HepG2 (cell line): ENCODE data around the gene PLA2G4A. TPM values are rescaled to one million over a fixed set of nuclear protein-coding genes. Genes with fewer than 3 reads are reported as not detected.

Source experiments
- ATAC-seq: fragments of 200-7000 bp; cut with Tn5 transposase; 3 replicates; pipeline ENCODE4 v1.9.1; 2020; ENCODE audit warnings: mild to moderate bottlenecking, moderate library complexity
- BruUV-seq: library from RNA; stranded (reverse); fragments of 400-500 nt; replicated peaks from 2 replicates; lab custom pipeline; 2021; lab: Mats Ljungman, UMichigan
- CTCF ChIA-PET: fragments of 300-600 bp; formaldehyde crosslinking; extraction: SDS; loops from one replicate; lab custom pipeline; 2021; ENCODE audit warnings: low total read pairs, inconsistent platforms, low intra/inter-chr PET ratio; lab: Yijun Ruan, JAX
- POLR2A ChIA-PET: fragments of 350-600 bp; sonication (Branson Sonifier 250); formaldehyde crosslinking; loops from one replicate; lab custom pipeline; 2020; ENCODE audit warnings: antibody characterized with exemption, inconsistent platforms; lab: Yijun Ruan, JAX
- DNase-seq: peaks from one replicate; pipeline ENCODE4 v3.0.0-alpha.2; 2015; ENCODE audit warnings: low spot score
- FAIRE-seq: peaks from 3 replicates; lab custom pipeline; 2011; peaks lifted over from hg19 to GRCh38; lab: Jason Lieb, UNC
- H2AFZ ChIP-seq: one replicate; pipeline ENCODE4 v1.6.1; 2011; ENCODE audit warnings: low read length, inconsistent platforms
- H3K27ac ChIP-seq: fragments of 300-600 bp; 3 replicates; pipeline ENCODE4 v1.8.0; 2011; ENCODE audit warnings: mixed run types, mild to moderate bottlenecking, mixed read lengths, low read length, inconsistent platforms; ENCODE audit not compliant: insufficient read depth; ENCODE audit errors: extremely low read length
- H3K27me3 ChIP-seq, 2 experiments: fragments of 200-600 bp in 1 of 2; 2 replicates in 1 of 2; 3 replicates in 1 of 2; pipeline versions ENCODE4 v1.6.0 to v1.8.0; 2011; ENCODE audit warnings: low read length in 2 of 2, mild to moderate bottlenecking in 2 of 2, moderate library complexity in 2 of 2, inconsistent platforms in 1 of 2; ENCODE audit not compliant: insufficient read depth in 2 of 2, control insufficient read depth in 1 of 2
- H3K36me3 ChIP-seq, 2 experiments: fragments of 200-600 bp in 1 of 2; replicated peaks in 1 of 2; 2 replicates in 1 of 2; 3 replicates in 1 of 2; pipeline versions ENCODE4 v1.5.1 to v1.8.0; 2011; ENCODE audit warnings: low read length in 2 of 2, inconsistent platforms in 1 of 2; ENCODE audit not compliant: insufficient read depth in 2 of 2, control insufficient read depth in 1 of 2
- H3K4me1 ChIP-seq: 2 replicates; pipeline ENCODE4 v1.5.1; 2012; ENCODE audit warnings: low read length, inconsistent platforms; ENCODE audit not compliant: insufficient read depth
- H3K4me2 ChIP-seq: 2 replicates; pipeline ENCODE4 v1.6.0; 2011; ENCODE audit warnings: low read depth, low read length, inconsistent platforms
- H3K4me3 ChIP-seq, 3 experiments: fragments of 200-600 bp in 1 of 3; sonication (generic), shearing (Covaris generic) in 1 of 3; replicated peaks in 1 of 3; 2 replicates each; pipeline ENCODE4 v1.5.1; 2011 to 2016; ENCODE audit warnings: low read length in 3 of 3, inconsistent platforms in 2 of 3, low read depth in 2 of 3, mild to moderate bottlenecking in 2 of 3, control low read depth in 1 of 3, mixed read lengths in 1 of 3; ENCODE audit not compliant: insufficient read depth in 1 of 3
- H3K79me2 ChIP-seq: one replicate; pipeline ENCODE4 v1.6.1; 2011; ENCODE audit warnings: low read length, inconsistent platforms; ENCODE audit not compliant: insufficient read depth
- H3K9ac ChIP-seq: 2 replicates; pipeline ENCODE4 v1.6.0; 2011; ENCODE audit warnings: mild to moderate bottlenecking, low read depth, low read length, inconsistent platforms; ENCODE audit not compliant: insufficient read depth
- H3K9me3 ChIP-seq: 2 replicates; pipeline ENCODE4 v1.5.1; 2012; ENCODE audit warnings: mild to moderate bottlenecking, low read length
- H4K20me1 ChIP-seq: 2 replicates; pipeline ENCODE4 v1.6.0; 2011; ENCODE audit warnings: inconsistent platforms, mild to moderate bottlenecking, low read length, moderate library complexity; ENCODE audit not compliant: insufficient read depth
- AGO2 ChIP-seq: fragments of 200-400 bp; formaldehyde crosslinking; optimal IDR thresholded peaks from 2 replicates; pipeline ENCODE3; 2017; ENCODE audit warnings: mild to moderate bottlenecking, low read depth, low read length, moderate library complexity
- AHR ChIP-seq: IDR thresholded peaks from 2 replicates; pipeline ENCODE4 v1.6.1; 2018; ENCODE audit warnings: missing genetic modification reagents, missing compliant biosample characterization
- HNRNPH1 ChIP-seq: fragments of 200-400 bp; formaldehyde crosslinking; optimal IDR thresholded peaks from 2 replicates; pipeline ENCODE3; 2017; ENCODE audit warnings: mild to moderate bottlenecking, low read depth, low read length
- NFIB ChIP-seq: sonication (generic); formaldehyde crosslinking; IDR thresholded peaks from 2 replicates; pipeline ENCODE4 v1.9.0; 2021; ENCODE audit warnings: missing genetic modification reagents, mild to moderate bottlenecking, borderline replicate concordance
- NFKB2 ChIP-seq: sonication (generic); formaldehyde crosslinking; IDR thresholded peaks from 2 replicates; pipeline ENCODE4 v1.4.0; 2020; ENCODE audit warnings: missing genetic modification reagents, borderline replicate concordance
- RAD51 ChIP-seq: fragments of 450-650 bp; IDR thresholded peaks from 2 replicates; pipeline ENCODE4 v1.6.1; 2016; ENCODE audit warnings: borderline replicate concordance
- ZNF737 ChIP-seq: sonication (generic); formaldehyde crosslinking; IDR thresholded peaks from 2 replicates; pipeline ENCODE4 v1.5.0; 2020; ENCODE audit warnings: missing genetic modification reagents, mild to moderate bottlenecking, borderline replicate concordance
- ZNF766 ChIP-seq: sonication (generic); formaldehyde crosslinking; IDR thresholded peaks from 2 replicates; pipeline ENCODE4 v1.5.0; 2020; ENCODE audit warnings: missing genetic modification reagents, borderline replicate concordance
- ZSCAN22 ChIP-seq: sonication (generic); formaldehyde crosslinking; IDR thresholded peaks from 2 replicates; pipeline ENCODE4 v1.4.0; 2020; ENCODE audit warnings: mild to moderate bottlenecking, missing genetic modification reagents
- WGBS: methylation state at CpG from one replicate; pipeline ENCODE4 v1.1.6; 2017; ENCODE audit warnings: low lambda C conversion rate; 5-methylcytosine and 5-hydroxymethylcytosine counted together
- in situ Hi-C: cut with HindIII; loops from 2 replicates; pipeline ENCODE4 v1.10.0; 2017; ENCODE audit warnings: low pct_unique_long_range_greater_than_20kb; ENCODE audit not compliant: extremely low pct_ligation_motif_present
- intact Hi-C: fragments of 100-400 bp; cut with micrococcal nuclease; formaldehyde crosslinking; loops from one replicate; pipeline ENCODE4 v1.10.0; 2022; ENCODE audit not compliant: unreplicated experiment
- polyA plus RNA-seq, 8 experiments: library from polyadenylated mRNA; depleted of rRNA in 3 of 8; stranded (reverse) in 7 of 8; unstranded in 1 of 8; fragments of >200 nt; fragmentation: Illumina TruSeq in 4 of 8; extraction: Trizol in 4 of 8; gene quantifications; 2 replicates each; pipeline versions ENCODE4 v1.2.1 to v1.2.3, GENCODE V29; 2011 to 2016; ENCODE audit warnings: low read depth in 4 of 8, missing spikeins in 1 of 8, mixed read lengths in 1 of 8; ENCODE audit not compliant: insufficient read depth in 1 of 8
- total RNA-seq, 5 experiments: library from RNA; depleted of rRNA; stranded (reverse); fragments of >200 nt; fragmentation: Illumina TruSeq; extraction: Trizol; gene quantifications; 2 replicates each; pipeline ENCODE4 v1.2.3, GENCODE V29; 2016; ENCODE audit warnings: low read depth in 1 of 5
- TF ChIP-seq, protein P1 (sequence below): sonication (generic); formaldehyde crosslinking; IDR thresholded peaks from 2 replicates; pipeline ENCODE4 v1.4.0; 2020; ENCODE audit warnings: missing genetic modification reagents
- TF ChIP-seq, protein P2 (sequence below): sonication (generic); formaldehyde crosslinking; IDR thresholded peaks from 2 replicates; pipeline ENCODE4 v1.5.0; 2020; ENCODE audit warnings: mild to moderate bottlenecking, missing genetic modification reagents
- TF ChIP-seq, protein P3 (sequence below): fragments of 450-650 bp; IDR thresholded peaks from 2 replicates; pipeline ENCODE4 v1.6.1; 2016
- TF ChIP-seq, protein P4 (sequence below): sonication (generic); formaldehyde crosslinking; IDR thresholded peaks from 2 replicates; pipeline ENCODE4 v1.5.0; 2020; ENCODE audit warnings: mild to moderate bottlenecking, missing genetic modification reagents, borderline replicate concordance

The PLA2G4A gene
- total and polyA plus RNA-seq, 2 of the 13 experiments (the other 11 are each of a cell fraction or from before 2014, with no cell fraction given) = not detected

DNA sequence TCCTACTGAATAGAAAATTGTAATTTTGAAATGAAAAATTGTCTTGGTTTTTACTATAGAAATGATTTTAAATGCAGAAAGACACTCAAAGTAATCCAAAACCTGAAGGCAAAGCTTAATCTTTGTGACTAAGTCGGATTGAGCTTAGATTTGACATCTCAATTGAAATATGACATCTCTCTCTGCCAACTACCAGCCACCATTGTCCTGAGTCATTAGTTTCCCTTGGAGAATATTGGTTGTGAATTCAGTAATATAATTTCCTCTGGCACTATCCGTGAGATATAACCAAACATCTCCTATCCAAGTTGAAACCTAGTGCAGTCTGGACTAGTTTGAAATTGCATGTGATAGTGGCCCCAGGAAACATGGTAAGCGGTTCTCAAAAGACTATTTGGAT is 37.1 kb downstream of the PLA2G4A start:
- ATAC-seq (no peak), FAIRE-seq (no peak), DNase-seq (no peak)
- Histone ChIP-seq H3K36me3 (no peaks in the 10 kb centered on the region), H3K9ac (no peak overlapping the region), H4K20me1 (no peaks in the 10 kb centered on the region), H3K27ac (no peak overlapping the region), H3K4me3 (no peak overlapping the region), H2AFZ (no peak overlapping the region), H3K79me2 (no peaks in the 10 kb centered on the region), H3K4me1 (no peaks in the 10 kb centered on the region), H3K4me2 (no peak overlapping the region), H3K27me3 (no peaks in the 10 kb centered on the region), H3K9me3 (no peaks in the 10 kb centered on the region)
- intact Hi-C loops (no loop called here), in situ Hi-C loops (no loop called here)
- no peak for TF ChIP-seq ZNF737 (CRISPR knock-in tag)
- no peak for TF ChIP-seq NFIB (CRISPR knock-in tag)
- TF ChIP-seq, protein P1, sequence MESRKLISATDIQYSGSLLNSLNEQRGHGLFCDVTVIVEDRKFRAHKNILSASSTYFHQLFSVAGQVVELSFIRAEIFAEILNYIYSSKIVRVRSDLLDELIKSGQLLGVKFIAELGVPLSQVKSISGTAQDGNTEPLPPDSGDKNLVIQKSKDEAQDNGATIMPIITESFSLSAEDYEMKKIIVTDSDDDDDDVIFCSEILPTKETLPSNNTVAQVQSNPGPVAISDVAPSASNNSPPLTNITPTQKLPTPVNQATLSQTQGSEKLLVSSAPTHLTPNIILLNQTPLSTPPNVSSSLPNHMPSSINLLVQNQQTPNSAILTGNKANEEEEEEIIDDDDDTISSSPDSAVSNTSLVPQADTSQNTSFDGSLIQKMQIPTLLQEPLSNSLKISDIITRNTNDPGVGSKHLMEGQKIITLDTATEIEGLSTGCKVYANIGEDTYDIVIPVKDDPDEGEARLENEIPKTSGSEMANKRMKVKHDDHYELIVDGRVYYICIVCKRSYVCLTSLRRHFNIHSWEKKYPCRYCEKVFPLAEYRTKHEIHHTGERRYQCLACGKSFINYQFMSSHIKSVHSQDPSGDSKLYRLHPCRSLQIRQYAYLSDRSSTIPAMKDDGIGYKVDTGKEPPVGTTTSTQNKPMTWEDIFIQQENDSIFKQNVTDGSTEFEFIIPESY (CRISPR knock-in tag) = no peak
- no peak for TF ChIP-seq AGO2
- TF ChIP-seq, protein P2, sequence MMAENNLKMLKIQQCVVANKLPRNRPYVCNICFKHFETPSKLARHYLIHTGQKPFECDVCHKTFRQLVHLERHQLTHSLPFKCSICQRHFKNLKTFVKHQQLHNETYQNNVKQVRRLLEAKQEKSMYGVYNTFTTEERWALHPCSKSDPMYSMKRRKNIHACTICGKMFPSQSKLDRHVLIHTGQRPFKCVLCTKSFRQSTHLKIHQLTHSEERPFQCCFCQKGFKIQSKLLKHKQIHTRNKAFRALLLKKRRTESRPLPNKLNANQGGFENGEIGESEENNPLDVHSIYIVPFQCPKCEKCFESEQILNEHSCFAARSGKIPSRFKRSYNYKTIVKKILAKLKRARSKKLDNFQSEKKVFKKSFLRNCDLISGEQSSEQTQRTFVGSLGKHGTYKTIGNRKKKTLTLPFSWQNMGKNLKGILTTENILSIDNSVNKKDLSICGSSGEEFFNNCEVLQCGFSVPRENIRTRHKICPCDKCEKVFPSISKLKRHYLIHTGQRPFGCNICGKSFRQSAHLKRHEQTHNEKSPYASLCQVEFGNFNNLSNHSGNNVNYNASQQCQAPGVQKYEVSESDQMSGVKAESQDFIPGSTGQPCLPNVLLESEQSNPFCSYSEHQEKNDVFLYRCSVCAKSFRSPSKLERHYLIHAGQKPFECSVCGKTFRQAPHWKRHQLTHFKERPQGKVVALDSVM (CRISPR knock-in tag) = no peak
- TF ChIP-seq NFKB2 (CRISPR knock-in tag) = no peak
- no peak for TF ChIP-seq HNRNPH1
- TF ChIP-seq AHR = no peak
- TF ChIP-seq, protein P3, sequence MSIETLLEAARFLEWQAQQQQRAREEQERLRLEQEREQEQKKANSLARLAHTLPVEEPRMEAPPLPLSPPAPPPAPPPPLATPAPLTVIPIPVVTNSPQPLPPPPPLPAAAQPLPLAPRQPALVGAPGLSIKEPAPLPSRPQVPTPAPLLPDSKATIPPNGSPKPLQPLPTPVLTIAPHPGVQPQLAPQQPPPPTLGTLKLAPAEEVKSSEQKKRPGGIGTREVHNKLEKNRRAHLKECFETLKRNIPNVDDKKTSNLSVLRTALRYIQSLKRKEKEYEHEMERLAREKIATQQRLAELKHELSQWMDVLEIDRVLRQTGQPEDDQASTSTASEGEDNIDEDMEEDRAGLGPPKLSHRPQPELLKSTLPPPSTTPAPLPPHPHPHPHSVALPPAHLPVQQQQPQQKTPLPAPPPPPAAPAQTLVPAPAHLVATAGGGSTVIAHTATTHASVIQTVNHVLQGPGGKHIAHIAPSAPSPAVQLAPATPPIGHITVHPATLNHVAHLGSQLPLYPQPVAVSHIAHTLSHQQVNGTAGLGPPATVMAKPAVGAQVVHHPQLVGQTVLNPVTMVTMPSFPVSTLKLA = no peak
- TF ChIP-seq ZSCAN22 (CRISPR knock-in tag) = no peak
- TF ChIP-seq ZNF766 (CRISPR knock-in tag) = no peak
- TF ChIP-seq RAD51 = no peak
- TF ChIP-seq, protein P4, sequence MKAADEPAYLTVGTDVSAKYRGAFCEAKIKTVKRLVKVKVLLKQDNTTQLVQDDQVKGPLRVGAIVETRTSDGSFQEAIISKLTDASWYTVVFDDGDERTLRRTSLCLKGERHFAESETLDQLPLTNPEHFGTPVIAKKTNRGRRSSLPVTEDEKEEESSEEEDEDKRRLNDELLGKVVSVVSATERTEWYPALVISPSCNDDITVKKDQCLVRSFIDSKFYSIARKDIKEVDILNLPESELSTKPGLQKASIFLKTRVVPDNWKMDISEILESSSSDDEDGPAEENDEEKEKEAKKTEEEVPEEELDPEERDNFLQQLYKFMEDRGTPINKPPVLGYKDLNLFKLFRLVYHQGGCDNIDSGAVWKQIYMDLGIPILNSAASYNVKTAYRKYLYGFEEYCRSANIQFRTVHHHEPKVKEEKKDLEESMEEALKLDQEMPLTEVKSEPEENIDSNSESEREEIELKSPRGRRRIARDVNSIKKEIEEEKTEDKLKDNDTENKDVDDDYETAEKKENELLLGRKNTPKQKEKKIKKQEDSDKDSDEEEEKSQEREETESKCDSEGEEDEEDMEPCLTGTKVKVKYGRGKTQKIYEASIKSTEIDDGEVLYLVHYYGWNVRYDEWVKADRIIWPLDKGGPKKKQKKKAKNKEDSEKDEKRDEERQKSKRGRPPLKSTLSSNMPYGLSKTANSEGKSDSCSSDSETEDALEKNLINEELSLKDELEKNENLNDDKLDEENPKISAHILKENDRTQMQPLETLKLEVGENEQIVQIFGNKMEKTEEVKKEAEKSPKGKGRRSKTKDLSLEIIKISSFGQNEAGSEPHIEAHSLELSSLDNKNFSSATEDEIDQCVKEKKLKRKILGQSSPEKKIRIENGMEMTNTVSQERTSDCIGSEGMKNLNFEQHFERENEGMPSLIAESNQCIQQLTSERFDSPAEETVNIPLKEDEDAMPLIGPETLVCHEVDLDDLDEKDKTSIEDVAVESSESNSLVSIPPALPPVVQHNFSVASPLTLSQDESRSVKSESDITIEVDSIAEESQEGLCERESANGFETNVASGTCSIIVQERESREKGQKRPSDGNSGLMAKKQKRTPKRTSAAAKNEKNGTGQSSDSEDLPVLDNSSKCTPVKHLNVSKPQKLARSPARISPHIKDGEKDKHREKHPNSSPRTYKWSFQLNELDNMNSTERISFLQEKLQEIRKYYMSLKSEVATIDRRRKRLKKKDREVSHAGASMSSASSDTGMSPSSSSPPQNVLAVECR (CRISPR knock-in tag) = no peak
- no TSS peak for BruUV-seq
- WGBS = 0% methylated on average over 3 of the region's 3 CpGs
- POLR2A ChIA-PET = no interaction called here
- CTCF ChIA-PET = no interaction called here
